A549 treated with DMSO at 1 μM for 4 hours (cell line): ENCODE measurements around the gene PAN2. TPM values are rescaled to one million over a fixed set of nuclear protein-coding genes. Genes with fewer than 3 reads are reported as not detected.

Experiments
- total RNA-seq: library from RNA; stranded (reverse); fragments of 200-300 nt; extraction: Qiagen RNA extraction; gene quantifications from 5 replicates; pipeline ENCODE4 v1.2.3, GENCODE V29; 2022; ENCODE audit warnings: low read depth

The PAN2 gene, protein sequence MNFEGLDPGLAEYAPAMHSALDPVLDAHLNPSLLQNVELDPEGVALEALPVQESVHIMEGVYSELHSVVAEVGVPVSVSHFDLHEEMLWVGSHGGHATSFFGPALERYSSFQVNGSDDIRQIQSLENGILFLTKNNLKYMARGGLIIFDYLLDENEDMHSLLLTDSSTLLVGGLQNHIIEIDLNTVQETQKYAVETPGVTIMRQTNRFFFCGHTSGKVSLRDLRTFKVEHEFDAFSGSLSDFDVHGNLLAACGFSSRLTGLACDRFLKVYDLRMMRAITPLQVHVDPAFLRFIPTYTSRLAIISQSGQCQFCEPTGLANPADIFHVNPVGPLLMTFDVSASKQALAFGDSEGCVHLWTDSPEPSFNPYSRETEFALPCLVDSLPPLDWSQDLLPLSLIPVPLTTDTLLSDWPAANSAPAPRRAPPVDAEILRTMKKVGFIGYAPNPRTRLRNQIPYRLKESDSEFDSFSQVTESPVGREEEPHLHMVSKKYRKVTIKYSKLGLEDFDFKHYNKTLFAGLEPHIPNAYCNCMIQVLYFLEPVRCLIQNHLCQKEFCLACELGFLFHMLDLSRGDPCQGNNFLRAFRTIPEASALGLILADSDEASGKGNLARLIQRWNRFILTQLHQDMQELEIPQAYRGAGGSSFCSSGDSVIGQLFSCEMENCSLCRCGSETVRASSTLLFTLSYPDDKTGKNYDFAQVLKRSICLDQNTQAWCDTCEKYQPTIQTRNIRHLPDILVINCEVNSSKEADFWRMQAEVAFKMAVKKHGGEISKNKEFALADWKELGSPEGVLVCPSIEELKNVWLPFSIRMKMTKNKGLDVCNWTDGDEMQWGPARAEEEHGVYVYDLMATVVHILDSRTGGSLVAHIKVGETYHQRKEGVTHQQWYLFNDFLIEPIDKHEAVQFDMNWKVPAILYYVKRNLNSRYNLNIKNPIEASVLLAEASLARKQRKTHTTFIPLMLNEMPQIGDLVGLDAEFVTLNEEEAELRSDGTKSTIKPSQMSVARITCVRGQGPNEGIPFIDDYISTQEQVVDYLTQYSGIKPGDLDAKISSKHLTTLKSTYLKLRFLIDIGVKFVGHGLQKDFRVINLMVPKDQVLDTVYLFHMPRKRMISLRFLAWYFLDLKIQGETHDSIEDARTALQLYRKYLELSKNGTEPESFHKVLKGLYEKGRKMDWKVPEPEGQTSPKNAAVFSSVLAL
- 13.4 to 17.8 TPM (median 16.8 TPM) in 5 replicates for total RNA-seq

DNA sequence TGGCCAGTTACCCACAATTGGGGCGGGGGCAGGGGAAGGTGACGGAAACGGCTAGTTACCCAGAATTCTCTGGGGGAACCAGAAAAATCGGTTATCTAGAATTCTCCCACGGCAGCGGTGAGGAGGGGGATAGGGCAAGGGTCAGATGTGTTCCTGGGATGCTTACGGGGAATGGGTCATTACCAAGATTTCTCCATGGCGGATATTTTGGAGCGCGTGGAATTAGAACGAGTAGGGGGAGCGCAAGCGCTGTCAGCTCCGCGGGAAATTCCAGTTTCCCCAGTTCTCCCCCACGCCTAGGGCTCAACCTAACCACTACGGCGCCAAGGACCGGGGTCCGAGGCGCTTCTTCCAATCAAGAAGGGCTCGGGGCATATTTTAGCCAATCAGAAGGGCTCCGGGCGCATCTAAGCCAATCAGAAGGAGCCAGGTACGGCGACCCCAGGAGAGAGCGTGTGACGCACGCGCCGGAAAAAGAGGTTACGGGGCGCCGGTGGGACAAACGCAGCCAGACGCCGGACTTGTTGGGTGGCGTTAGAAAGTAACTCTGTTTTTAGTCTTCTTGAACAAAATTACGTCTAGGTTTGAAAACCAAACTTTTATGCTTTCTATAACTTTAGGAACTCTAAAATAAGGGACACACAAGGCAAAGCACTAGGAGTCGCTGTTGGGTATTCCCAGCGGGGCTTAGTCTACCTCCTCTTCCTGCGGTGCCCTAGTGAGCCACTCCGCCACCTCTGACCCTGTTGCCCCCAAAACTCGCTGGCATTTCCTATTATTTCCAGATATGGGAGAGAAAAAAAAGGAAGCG, at the start of gene PAN2:
Gene PAN2 (minus strand): TSS at position 322 of the 811 bp plus-strand sequence. CDS start 906 bp downstream, outside the sequence.

DNA sequence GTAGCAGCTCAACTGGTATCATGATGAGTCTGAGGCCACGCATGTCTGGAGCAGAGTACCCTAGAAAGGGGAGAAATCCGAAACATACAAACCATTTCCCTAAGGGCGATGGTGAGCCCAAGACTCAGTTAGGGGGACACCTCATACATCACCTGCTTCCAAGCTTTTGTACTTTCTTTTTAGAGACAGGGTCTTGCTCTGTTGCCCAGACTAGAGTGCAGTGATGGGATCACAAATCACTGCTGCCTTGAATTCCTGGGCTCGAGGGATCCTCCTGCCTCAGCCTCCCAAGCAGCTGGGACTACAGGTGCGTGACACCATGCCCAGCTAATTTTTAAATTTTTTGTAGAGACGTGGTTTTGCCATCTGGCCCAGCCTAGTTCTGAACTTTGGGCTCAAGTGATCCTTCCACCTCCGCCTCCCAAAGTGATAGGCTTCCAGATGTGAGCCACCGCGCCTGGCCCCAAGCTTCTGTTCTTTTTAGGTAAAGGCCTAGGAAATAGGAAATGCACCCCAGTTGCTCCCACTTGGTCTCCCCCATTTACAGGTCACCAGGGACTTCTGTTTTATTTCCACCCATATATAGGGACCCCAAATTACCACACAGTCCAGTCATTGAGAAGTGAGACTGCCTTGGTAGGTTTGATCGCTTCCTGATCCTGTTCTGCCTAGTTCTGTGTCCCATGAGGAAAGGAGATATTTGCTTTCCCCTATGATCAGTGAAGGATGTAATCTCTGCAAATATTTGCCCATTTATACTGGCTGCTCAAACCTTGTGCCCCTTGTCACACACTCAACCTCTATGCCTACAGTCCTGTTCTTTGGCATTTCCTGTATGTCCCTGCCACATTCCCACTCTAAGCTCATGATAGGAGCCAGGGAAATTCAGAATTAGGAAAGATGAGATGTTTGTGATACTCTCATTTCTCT, 28.6 kb upstream of the PAN2 start, which contains the start of gene APOF:
Gene APOF (minus strand): TSS at position 728 of the 930 bp plus-strand sequence. CDS start 112 bp downstream, at position 616.

DNA sequence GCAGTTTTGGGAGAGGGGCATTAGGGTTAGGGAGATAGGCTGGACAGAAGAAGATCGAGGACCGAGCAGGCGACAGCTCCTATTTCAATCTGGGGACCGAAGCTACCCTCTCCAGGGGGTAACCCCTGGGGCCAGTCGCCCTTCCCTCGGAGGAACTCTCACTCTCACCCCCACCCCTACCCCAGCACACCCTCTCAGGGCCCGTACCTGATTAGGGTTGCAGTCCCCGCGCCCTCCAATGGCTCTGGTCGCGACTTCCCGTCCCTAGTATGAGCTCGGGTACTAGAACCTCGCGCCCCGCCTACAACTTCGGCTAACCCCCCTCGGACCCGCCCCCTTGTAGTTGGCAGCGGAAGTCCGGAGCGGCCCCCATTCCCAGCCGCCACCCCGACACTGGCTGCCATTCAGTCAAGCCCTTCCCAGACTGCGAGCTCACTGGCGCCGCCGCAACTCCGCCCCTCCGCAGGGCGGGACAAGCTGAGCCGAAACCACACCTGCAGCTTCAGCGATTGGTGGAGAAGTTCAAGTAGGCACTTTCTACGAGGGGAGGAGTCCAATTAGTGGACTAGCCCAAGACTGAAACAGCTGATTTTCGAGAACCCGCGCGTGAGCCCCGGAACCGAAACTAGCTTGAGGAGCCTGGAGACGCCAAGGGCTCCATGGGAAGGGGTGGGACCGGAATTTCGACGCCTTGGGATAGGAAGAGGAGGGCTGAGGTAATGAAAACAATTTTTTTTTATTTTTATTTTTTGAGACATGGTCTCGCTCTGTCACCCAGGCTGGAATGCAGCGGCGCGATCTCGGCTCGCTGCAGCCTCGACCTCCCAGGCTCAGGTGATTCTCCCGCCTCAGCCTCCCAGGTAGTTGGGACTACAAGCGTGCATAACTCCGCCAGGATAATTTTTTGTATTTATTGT, 26.3 kb upstream of the PAN2 start, which contains the start of gene STAT2:
Gene STAT2 (minus strand): TSS at position 257 of the 917 bp plus-strand sequence. CDS start 3,536 bp downstream, outside the sequence.

DNA sequence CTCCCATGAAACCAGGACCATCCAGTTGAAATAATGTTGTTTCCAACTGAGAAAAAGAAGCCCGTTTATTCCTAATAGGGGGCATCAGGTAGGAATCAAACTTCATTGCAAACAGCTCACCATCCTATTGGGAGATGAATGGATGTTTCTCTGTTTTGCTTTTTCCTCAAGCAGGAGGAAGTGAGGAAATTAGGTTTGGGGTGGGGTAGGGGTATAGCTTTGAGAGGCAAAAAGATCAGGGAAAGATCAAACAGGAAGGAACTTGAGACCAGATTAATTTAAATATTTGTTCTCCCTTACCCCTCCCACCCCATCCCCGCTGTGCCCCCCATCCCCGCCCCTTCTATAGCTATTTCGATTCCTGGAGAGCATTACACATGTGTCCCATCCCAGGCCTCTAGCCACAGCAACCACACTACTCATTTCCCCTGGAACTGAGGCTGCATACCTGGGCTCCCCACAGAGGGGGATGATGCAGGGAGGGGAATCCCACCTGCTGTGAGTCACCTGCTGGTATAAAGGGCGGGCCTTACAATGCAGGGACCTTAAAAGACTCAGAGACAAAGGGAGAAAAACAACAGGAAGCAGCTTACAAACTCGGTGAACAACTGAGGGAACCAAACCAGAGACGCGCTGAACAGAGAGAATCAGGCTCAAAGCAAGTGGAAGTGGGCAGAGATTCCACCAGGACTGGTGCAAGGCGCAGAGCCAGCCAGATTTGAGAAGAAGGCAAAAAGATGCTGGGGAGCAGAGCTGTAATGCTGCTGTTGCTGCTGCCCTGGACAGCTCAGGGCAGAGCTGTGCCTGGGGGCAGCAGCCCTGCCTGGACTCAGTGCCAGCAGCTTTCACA, 4.7 kb upstream of the PAN2 start, which contains the start of gene IL23A:
Gene IL23A (plus strand): TSS at position 577 of the 850 bp plus-strand sequence. CDS start 161 bp downstream, at position 738.

DNA sequence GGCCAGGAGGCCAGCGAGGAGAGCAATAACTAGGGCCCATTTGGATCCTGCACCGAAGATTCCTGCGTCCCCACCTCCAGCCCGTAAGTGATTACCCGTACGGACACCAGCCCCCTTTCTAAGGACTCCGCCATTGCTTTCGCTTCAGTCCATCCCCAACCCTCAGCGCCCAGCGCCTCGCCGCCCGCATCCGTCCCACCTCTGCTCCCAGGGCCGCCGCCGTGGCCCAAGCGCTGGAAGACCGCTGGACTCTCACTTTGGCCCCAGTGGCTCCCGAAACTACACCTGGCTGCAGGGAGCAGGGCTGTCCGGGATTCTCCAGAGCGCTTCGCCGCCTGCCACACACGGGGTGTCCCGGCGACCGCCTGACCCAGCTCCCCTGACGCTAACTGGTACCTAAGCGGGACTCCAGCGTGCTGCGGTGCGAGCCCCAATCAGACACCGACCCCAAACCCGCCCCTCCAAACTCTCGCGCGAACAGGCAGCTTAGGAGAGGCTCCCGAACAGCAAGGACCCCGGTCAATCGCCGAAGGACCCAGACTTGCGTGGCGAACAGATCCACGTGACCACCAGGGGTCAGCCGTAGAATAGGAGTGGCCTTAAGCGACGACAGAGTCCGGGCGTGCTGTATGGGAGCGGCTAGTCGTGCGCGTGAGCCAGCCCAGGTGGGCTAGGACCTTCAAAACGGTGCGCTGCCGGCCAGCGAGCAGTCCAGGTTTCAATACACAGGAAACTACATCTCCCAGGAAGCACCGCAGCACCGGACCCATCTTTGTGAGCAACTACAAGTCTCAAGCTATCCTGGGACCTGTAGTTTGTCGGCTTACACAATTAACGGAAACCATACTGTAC, 18.0 kb downstream of the PAN2 start, which contains the start of gene CNPY2:
Gene CNPY2 (minus strand): TSS at position 367 of the 852 bp plus-strand sequence. CDS start 771 bp downstream, outside the sequence.

DNA sequence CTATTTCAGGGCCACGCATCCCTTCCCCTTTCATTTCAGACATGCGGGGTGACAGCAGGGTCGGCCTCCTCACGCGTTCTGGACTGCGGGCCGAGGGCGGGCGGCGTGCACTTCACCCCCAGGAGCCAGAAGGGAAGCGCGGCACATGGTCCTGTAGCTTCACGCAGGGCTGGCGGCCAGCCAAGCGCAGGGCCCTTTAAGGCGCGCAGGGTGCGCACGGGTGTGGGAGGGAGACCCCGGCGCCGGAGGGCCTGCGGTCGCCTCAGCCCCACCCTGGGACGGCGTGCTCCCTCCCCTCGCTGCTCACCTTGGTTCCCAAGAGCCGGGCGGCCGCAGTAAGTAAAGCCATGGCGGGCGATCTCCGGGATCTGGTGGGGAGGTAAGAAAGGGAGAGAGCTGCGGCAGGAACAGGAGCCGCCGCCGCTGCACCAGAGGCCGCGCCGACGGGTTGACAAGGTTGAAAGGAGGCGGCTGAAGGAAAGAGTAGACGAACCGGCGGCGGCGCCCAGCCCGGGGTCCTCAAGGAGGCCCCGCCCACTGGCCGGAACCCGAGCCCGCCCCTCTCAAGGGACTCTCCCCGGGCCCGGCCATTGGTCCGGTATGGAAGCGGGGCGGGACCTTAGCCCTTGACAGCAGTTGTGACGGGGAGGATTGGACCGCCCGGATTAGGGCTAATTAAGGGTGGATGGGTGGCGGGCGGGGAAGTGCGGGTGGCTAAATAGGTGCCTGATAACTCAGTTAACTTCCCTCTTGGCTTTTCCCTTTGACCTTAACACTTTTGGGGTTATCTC, 33.8 kb downstream of the PAN2 start, which contains the start of gene CS:
Gene CS (minus strand): TSS at position 478 of the 791 bp plus-strand sequence. CDS start 129 bp downstream, at position 349.

DNA sequence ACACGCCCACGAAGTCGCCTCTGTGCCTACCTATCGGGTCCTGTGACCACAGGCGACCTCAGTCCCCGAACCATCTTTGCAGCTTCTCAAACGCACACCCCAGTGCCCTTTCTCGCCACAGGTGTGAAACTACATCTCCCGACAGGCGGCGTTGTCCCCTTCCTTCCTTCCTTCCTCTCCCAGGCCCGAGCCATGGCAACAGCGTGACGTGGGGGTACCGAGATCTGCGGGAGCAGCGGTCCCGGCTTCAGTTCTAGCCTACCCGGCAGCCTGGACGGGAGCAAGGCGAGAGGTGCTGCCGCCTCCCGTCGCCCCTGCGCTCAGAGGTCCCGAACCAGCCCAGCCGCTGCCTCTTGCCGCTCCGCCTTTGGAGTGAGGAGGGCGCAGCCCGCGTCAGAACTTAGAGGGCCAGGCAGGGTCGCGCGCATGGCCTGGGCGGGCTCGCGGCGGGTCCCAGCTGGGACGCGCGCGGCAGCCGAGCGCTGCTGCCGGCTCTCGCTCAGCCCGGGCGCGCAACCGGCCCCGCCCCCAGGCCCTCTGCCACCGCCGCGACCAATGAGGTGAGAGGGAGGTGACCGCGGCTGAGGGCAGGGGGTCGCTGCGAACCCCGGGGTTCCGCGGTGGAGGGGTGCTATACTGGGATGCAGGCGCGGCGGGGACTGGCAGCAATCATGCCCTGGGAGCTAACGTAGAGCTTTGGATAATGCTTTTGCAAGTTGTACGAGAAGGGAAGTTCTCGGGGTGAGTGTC, 66.9 kb downstream of the PAN2 start, which contains the start of gene COQ10A:
Gene COQ10A (plus strand): TSS at position 250 of the 750 bp plus-strand sequence. CDS start 177 bp downstream, at position 427.

Other genes starting within 250 kb of the PAN2 start
- 305 to 343 TPM (median 320 TPM) in 5 replicates for gene PA2G4, start 229.4 kb downstream of the PAN2 start, total RNA-seq
- 5,029 to 5,699 TPM (median 5,618 TPM) in 5 replicates for gene RPL41, start 217.4 kb downstream of the PAN2 start, total RNA-seq
- gene ZC3H10, start 215.7 kb downstream of the PAN2 start, total RNA-seq = 2.4 to 3.5 TPM (median 2.9 TPM) in 5 replicates
- gene ESYT1, start 205.7 kb downstream of the PAN2 start, total RNA-seq = 66.7 to 76.5 TPM (median 73.7 TPM) in 5 replicates
- 75.2 to 83.1 TPM (median 78.1 TPM) in 5 replicates for gene MYL6B, start 181.4 kb downstream of the PAN2 start, total RNA-seq
- 1,968 to 3,082 TPM (median 2,070 TPM) in 5 replicates for gene MYL6, start 175.6 kb downstream of the PAN2 start, total RNA-seq
- 31.4 to 42.9 TPM (median 38.9 TPM) in 5 replicates for gene SMARCC2, start 144.5 kb downstream of the PAN2 start, total RNA-seq
- 22.1 to 26.5 TPM (median 25.7 TPM) in 5 replicates for gene RNF41, start 112.1 kb downstream of the PAN2 start, total RNA-seq
- 61.7 to 64.4 TPM (median 62.6 TPM) in 5 replicates for gene NABP2, start 109.7 kb downstream of the PAN2 start, total RNA-seq
- gene SLC39A5, start 103.9 kb downstream of the PAN2 start, total RNA-seq = 0.14 TPM in 1 of 5 replicates, not detected in the others
- gene ANKRD52, start 75.6 kb downstream of the PAN2 start, total RNA-seq = 41.6 to 52.3 TPM (median 47.6 TPM) in 5 replicates
- gene COQ10A, start 67.1 kb downstream of the PAN2 start, total RNA-seq = 18.9 to 20.5 TPM (median 19.7 TPM) in 5 replicates
- gene CS, start 33.7 kb downstream of the PAN2 start, total RNA-seq = 157 to 191 TPM (median 164 TPM) in 5 replicates
- 115 to 154 TPM (median 150 TPM) in 5 replicates for gene CNPY2, start 18.0 kb downstream of the PAN2 start, total RNA-seq
- gene IL23A, start 4.9 kb upstream of the PAN2 start, total RNA-seq = 0.32 to 0.84 TPM (median 0.50 TPM) in 5 replicates
- 10.0 to 15.3 TPM (median 14.0 TPM) in 5 replicates for gene STAT2, start 26.1 kb upstream of the PAN2 start, total RNA-seq
- not detected in 5 replicates for gene APOF, start 28.9 kb upstream of the PAN2 start, total RNA-seq
- gene TIMELESS, start 115.4 kb upstream of the PAN2 start, total RNA-seq = 35.0 to 42.2 TPM (median 41.8 TPM) in 5 replicates
- 0.15 to 0.30 TPM in 2 of 5 replicates, not detected in the others for gene MIP, start 120.7 kb upstream of the PAN2 start, total RNA-seq
- 1.9 to 2.0 TPM (median 2.0 TPM) in 5 replicates for gene SPRYD4, start 134.6 kb upstream of the PAN2 start, total RNA-seq
- gene GLS2, start 154.2 kb upstream of the PAN2 start, total RNA-seq = 0.07 to 0.26 TPM (median 0.22 TPM) in 4 of 5 replicates, not detected in the other
- 13.4 to 28.7 TPM (median 17.0 TPM) in 5 replicates for gene RBMS2, start 187.8 kb upstream of the PAN2 start, total RNA-seq